Neural progenitor cell (in vitro differentiated cells): ENCODE results near the gene PBX1. TPM values are rescaled to one million over a fixed set of nuclear protein-coding genes. Genes with fewer than 3 reads are reported as not detected.

ENCODE experiments used
- DNase-seq: peaks from one replicate; pipeline ENCODE4 v3.0.0-alpha.2; 2016; ENCODE audit warnings: low spot score
- H2AFZ ChIP-seq: fragments of 200-600 bp; sonication (generic); replicated peaks from 2 replicates; pipeline ENCODE4 v1.6.1; 2016; ENCODE audit warnings: antibody characterized with exemption
- H3F3A ChIP-seq: fragments of 200-600 bp; sonication (generic); 2 replicates; pipeline ENCODE4 v1.6.1; 2016; ENCODE audit warnings: antibody characterized with exemption, low read depth
- H3K27ac ChIP-seq: fragments of 200-600 bp; sonication (generic); 2 replicates; pipeline ENCODE4 v1.5.1; 2016; ENCODE audit warnings: mild to moderate bottlenecking
- H3K27me3 ChIP-seq: fragments of 200-600 bp; sonication (generic); 2 replicates; pipeline ENCODE4 v1.6.1; 2016; ENCODE audit warnings: mild to moderate bottlenecking, moderate library complexity
- H3K36me3 ChIP-seq: fragments of 200-600 bp; sonication (generic); 2 replicates; pipeline ENCODE4 v1.5.1; 2016
- H3K4me1 ChIP-seq: fragments of 200-600 bp; sonication (generic); 2 replicates; pipeline ENCODE4 v1.6.1; 2016; ENCODE audit warnings: mixed run types
- H3K4me2 ChIP-seq: fragments of 200-600 bp; sonication (generic); 2 replicates; pipeline ENCODE4 v1.6.1; 2016
- H3K4me3 ChIP-seq: fragments of 200-600 bp; sonication (generic); 2 replicates; pipeline ENCODE4 v1.5.1; 2016
- H3K79me2 ChIP-seq: fragments of 200-600 bp; sonication (generic); 2 replicates; pipeline ENCODE4 v1.6.1; 2016; ENCODE audit warnings: low read depth
- H3K9ac ChIP-seq: fragments of 200-600 bp; sonication (generic); 2 replicates; pipeline ENCODE4 v1.6.1; 2016
- H3K9me3 ChIP-seq: fragments of 200-600 bp; sonication (generic); 2 replicates; pipeline ENCODE4 v1.5.1; 2016; ENCODE audit warnings: low read depth
- H4K20me1 ChIP-seq: fragments of 200-600 bp; sonication (generic); 2 replicates; pipeline ENCODE4 v1.6.1; 2016; ENCODE audit warnings: low read depth
- H3K27ac Mint-ChIP-seq: 3 replicates; pipeline ENCODE4 v1.8.0; 2021; ENCODE audit warnings: mixed read lengths
- H3K27me3 Mint-ChIP-seq: 2 replicates; pipeline ENCODE4 v1.8.0; 2022; ENCODE audit warnings: low read depth, mild to moderate bottlenecking, inconsistent platforms, moderate library complexity, mixed read lengths; ENCODE audit not compliant: insufficient read depth
- H3K36me3 Mint-ChIP-seq: 3 replicates; pipeline ENCODE4 v1.8.0; 2021; ENCODE audit warnings: mixed read lengths
- H3K4me1 Mint-ChIP-seq: 3 replicates; pipeline ENCODE4 v1.8.0; 2021; ENCODE audit warnings: mixed read lengths
- H3K4me3 Mint-ChIP-seq: 3 replicates; pipeline ENCODE4 v1.8.0; 2021; ENCODE audit warnings: mild to moderate bottlenecking, moderate library complexity, mixed read lengths
- H3K9me3 Mint-ChIP-seq: 3 replicates; pipeline ENCODE4 v1.8.0; 2020; ENCODE audit warnings: mixed read lengths
- CTCF ChIP-seq: fragments of 200-600 bp; sonication (generic); IDR thresholded peaks from 2 replicates; pipeline ENCODE4 v1.5.1; 2017; ENCODE audit warnings: antibody characterized with exemption, mild to moderate bottlenecking
- EZH2 ChIP-seq: fragments of 200-600 bp; sonication (generic); IDR thresholded peaks from 2 replicates; pipeline ENCODE4 v1.6.1; 2017; ENCODE audit warnings: antibody characterized with exemption, mild to moderate bottlenecking, moderate library complexity
- EZH2phosphoT487 ChIP-seq: fragments of 200-600 bp; sonication (generic); IDR thresholded peaks from 2 replicates; pipeline ENCODE4 v1.6.1; 2017; ENCODE audit warnings: antibody characterized with exemption
- total RNA-seq: library from RNA; depleted of rRNA; stranded (reverse); fragments of >200 nt; gene quantifications from 2 replicates; pipeline ENCODE4 v1.2.3, GENCODE V29; 2015; ENCODE audit warnings: low replicate concordance

Gene PBX1
- total RNA-seq, 1 donor from 2014 or later, result 91.1 TPM

GRCh38 chr1:164867590-164867989 is 308.6 kb downstream of the PBX1 start:
- no peaks in the 10 kb centered on the region for H4K20me1 ChIP-seq
- H2AFZ ChIP-seq, result no peak overlapping the region
- TF ChIP-seq EZH2phosphoT487, result no peak
- no peak for TF ChIP-seq CTCF
- TF ChIP-seq EZH2, result no peak
- no peaks in the 10 kb centered on the region for H3K9me3 ChIP-seq
- H3K36me3 ChIP-seq, result no peaks in the 10 kb centered on the region
- H3K27me3 ChIP-seq, result no peaks in the 10 kb centered on the region
- Mint-ChIP-seq H3K36me3 (no peaks in the 10 kb centered on the region), H3K9me3 (no peaks in the 10 kb centered on the region), H3K27ac (no peak overlapping the region), H3K4me1 (peaks cover 5% of the 10 kb centered on the region), H3K4me3 (no peak overlapping the region), H3K27me3 (peaks cover 6% of the 10 kb centered on the region)
- no peak overlapping the region for H3K9ac ChIP-seq
- no peak overlapping the region for H3K4me2 ChIP-seq
- no peak overlapping the region for H3K27ac ChIP-seq
- H3K4me1 ChIP-seq, result peaks cover 11% of the 10 kb centered on the region
- no peaks in the 10 kb centered on the region for H3F3A ChIP-seq
- no peak for DNase-seq
- H3K79me2 ChIP-seq, result no peaks in the 10 kb centered on the region
- H3K4me3 ChIP-seq, result no peak overlapping the region

- no peak overlapping the region for H3K4me3 Mint-ChIP-seq
- H2AFZ ChIP-seq, result no peak overlapping the region
- H3K9ac ChIP-seq, result no peak overlapping the region
- H3K4me1 ChIP-seq, result no peaks in the 10 kb centered on the region
- no peaks in the 10 kb centered on the region for H3K36me3 Mint-ChIP-seq
- H3K79me2 ChIP-seq, result no peaks in the 10 kb centered on the region
- no peak overlapping the region for H3K4me2 ChIP-seq
- H3K4me1 Mint-ChIP-seq, result no peaks in the 10 kb centered on the region
- H3K27me3 ChIP-seq, result no peaks in the 10 kb centered on the region
- no peaks in the 10 kb centered on the region for H3F3A ChIP-seq
- H3K9me3 Mint-ChIP-seq, result no peaks in the 10 kb centered on the region
- no peak for DNase-seq
- no peaks in the 10 kb centered on the region for H3K9me3 ChIP-seq
- TF ChIP-seq EZH2 (no peak), CTCF (no peak), EZH2phosphoT487 (no peak)
- no peak overlapping the region for H3K27ac ChIP-seq
- no peaks in the 10 kb centered on the region for H4K20me1 ChIP-seq
- H3K4me3 ChIP-seq, result no peak overlapping the region
- no peak overlapping the region for H3K27ac Mint-ChIP-seq
- H3K27me3 Mint-ChIP-seq, result peaks cover 3% of the 10 kb centered on the region
- H3K36me3 ChIP-seq, result no peaks in the 10 kb centered on the region
These were observed 310.0 kb downstream of the PBX1 start for GRCh38 chr1:164868990-164869389.

- no peak overlapping the region for H3K4me3 ChIP-seq
- H4K20me1 ChIP-seq, result no peaks in the 10 kb centered on the region
- no peak overlapping the region for H3K27ac ChIP-seq
- peaks cover 2% of the 10 kb centered on the region for H3K4me1 Mint-ChIP-seq
- H3K27ac Mint-ChIP-seq, result no peak overlapping the region
- H3F3A ChIP-seq, result peaks cover 9% of the 10 kb centered on the region
- peaks cover 3% of the 10 kb centered on the region for H3K27me3 Mint-ChIP-seq
- H3K4me3 Mint-ChIP-seq, result no peak overlapping the region
- H3K4me2 ChIP-seq, result no peak overlapping the region
- H3K9ac ChIP-seq, result no peak overlapping the region
- no peaks in the 10 kb centered on the region for H3K27me3 ChIP-seq
- no peaks in the 10 kb centered on the region for H3K9me3 ChIP-seq
- peaks cover 3% of the 10 kb centered on the region for H3K4me1 ChIP-seq
- no peak for DNase-seq
- TF ChIP-seq CTCF (no peak), EZH2phosphoT487 (no peak), EZH2 (no peak)
- no peaks in the 10 kb centered on the region for H3K36me3 Mint-ChIP-seq
- no peaks in the 10 kb centered on the region for H3K79me2 ChIP-seq
- no peak overlapping the region for H2AFZ ChIP-seq
- H3K36me3 ChIP-seq, result no peaks in the 10 kb centered on the region
- no peaks in the 10 kb centered on the region for H3K9me3 Mint-ChIP-seq
These were observed 316.5 kb downstream of the PBX1 start for GRCh38 chr1:164875518-164875917.
